HG02885 (cell line): ENCODE results near the gene GABRB3.
"Not testable (repeated sequence)": the region's sequence is repeated elsewhere in the genome, so short reads cannot be mapped to it uniquely, and the experiment has no call there.

Experiments
- ATAC-seq: cut with Tn5 transposase; IDR thresholded peaks from one replicate; pipeline ENCODE4 v1.9.1; 2021; ENCODE audit warnings: mild to moderate bottlenecking; ENCODE audit not compliant: unreplicated experiment, poor library complexity

GABRB3 gene

GRCh38 chr15:26738996-26739395, 33.9 kb downstream of the GABRB3 start:
- ATAC-seq, result no peak

DNA sequence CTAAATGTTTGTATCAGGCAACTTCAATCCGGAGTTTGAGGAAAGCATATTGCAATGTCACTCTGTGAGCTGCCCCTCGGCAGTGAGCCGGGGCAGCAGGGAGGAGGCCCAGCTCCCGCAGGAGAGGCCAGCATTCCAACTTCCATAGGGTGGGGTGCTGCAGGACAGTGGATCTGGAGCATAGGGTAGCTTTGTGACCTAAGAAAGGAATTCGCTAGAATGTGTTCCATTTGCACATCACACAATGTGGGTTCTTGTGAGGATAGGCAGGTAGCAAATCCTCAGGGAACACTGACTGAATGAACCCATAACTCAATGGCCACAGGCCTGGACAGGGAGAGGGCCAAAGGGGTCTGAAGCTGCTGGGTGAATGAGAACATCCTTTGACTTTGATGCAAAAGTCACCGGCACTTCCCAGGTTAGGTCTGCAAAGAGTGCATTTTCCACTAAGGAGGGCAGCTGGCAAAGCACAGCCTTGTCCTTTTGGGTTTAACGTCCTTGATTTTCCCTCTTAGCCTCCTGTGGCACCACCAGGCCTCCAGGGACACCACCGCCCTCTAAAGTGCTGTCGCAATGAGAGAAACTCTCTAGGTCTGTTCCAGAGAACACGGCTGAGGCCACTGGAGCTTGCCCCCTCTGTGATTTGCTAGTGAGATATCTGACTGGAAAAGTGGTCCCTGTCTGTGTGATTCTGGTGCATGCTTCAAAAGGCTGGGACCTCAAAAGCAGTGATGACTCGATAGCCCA, 36.2 kb downstream of the GABRB3 start:
- ATAC-seq, result no peak

- no peak for ATAC-seq
Measured at GRCh38 chr15:26731965-26732364, 40.9 kb downstream of the GABRB3 start.

DNA sequence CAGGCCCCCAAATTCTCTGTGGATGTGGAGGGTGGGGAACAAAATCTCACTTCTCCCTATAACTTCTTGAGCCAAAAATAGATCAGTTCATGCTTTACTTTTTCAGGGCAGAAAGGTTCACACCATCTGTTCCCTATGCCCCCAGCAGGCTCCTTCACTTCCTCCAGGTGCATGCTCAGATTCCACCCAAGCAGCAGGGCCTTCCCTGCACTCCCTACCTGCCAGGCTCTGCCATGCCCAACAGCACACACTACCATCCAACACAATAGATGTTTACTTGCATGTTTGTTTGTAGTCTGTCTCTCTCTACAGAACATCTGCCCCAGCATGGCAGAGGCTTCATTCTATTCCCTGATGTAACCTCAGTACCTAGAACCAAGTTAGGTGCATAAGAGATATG, 43.3 kb downstream of the GABRB3 start:
- ATAC-seq, result no peak

GRCh38 chr15:26729030-26729429, 43.8 kb downstream of the GABRB3 start:
- ATAC-seq, result no peak

GRCh38 chr15:26724381-26725150, 48.3 kb downstream of the GABRB3 start:
- ATAC-seq, result no peak

DNA sequence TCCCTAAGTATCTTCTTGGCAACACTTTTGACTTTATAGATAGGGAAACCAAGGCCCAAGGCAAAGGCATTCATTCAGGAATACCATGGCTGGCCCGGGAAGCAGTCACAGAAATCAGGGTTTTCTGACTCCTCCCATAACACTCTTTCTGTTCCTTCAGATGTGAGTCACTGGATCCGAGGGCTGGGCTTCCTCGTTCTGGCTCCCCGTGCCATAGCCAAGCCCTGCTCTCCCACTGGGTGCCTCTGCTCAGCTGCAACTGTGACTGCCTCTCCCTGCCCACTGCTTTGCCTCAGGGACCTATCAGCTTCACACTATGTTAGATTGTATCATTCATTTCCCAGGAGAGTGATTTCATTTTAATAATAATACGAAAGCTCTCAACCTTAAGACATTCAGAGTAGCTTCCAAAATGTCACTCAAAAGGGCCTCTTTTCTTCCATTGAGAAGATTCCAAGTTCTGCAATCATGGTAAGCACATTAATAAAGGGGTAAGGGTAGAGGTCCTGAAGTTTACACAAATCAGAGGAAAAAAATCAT, 50.2 kb downstream of the GABRB3 start:
- no peak for ATAC-seq

GRCh38 chr15:26721232-26721967, 51.5 kb downstream of the GABRB3 start:
- no peak for ATAC-seq

DNA sequence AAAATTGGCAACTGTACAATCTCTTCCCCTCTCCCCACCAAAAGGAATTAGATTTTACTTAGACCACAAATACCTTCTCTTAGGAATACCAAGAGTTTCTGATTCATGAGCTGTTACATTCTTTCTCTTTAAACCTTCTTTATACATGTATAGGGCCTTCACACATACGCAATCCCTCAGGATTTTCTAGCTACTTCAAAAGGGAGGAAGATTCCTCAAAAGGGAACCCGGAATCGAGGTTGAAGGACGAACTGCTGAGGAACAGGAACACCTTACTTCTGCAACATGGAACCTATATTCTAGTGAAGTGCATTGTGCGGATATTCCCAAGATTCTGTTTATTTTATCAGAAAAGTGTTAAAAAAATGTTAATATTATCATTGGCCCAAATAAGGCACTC, 52.3 kb downstream of the GABRB3 start:
- no peak for ATAC-seq

GRCh38 chr15:26719866-26720265, 53.0 kb downstream of the GABRB3 start:
- not testable (repeated sequence) for ATAC-seq

DNA sequence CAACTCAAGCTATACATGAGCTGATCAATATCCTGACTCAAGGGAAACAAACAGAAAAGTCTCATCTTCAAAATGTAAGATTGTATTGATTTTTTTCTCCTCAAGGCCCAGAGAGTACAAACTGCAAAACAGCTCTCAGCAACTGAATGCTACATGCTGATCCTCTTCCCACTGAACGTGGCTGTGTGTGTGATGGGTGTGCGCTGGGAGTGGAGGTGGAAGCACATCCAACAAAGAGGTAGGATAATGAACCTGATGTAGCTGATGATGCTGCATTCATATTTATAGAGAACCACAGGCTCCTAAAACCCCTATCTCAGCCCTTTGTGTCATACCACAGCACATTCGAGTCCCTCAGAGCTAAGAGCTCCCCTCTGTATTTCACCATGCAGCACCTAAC, 56.8 kb downstream of the GABRB3 start:
- ATAC-seq, result no peak

- no peak for ATAC-seq
Measured at GRCh38 chr15:26713498-26713897, 59.4 kb downstream of the GABRB3 start.

GRCh38 chr15:26712335-26712734, 60.5 kb downstream of the GABRB3 start:
- no peak for ATAC-seq

GRCh38 chr15:26711445-26711844, 61.4 kb downstream of the GABRB3 start:
- no peak for ATAC-seq

- no peak for ATAC-seq
Measured at GRCh38 chr15:26702381-26702780, 70.5 kb downstream of the GABRB3 start.

DNA sequence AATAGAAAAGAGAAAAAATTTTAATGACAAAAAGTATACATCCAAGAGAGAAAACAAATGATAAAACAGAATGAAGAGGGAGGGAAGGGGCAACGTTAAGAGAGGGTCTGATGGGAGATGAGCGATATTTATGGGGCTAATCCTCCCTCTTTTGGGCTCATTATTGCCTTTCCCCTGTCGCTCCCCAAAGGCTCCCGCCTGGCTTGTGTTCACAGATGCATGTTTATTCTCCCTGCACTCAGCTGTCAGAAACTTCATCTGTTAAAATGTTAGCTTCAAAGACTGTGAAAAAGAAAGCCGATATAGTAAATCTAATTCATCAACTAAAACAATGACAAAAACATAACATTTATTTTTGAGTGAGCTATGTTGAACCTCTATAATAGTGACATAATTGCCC, 74.3 kb downstream of the GABRB3 start:
- ATAC-seq, result no peak

DNA sequence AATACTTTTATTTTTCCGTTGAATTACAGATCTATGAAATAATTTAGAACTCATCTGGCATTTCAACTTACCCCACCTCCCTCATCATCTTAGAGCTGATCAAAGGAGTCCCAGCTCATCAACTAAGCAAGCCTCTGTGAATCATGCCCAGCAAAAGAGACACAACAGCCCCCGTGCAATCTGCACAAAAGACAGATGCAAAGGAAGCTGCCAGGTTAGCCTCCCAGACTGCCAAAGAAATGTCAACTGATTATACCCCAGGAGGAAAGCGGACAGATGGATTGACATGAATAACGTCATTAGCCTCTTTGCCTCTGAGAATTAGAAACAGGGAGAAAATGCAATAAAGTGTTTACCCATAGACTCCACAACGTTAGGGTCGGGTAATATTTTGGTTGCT, 75.0 kb downstream of the GABRB3 start:
- ATAC-seq, result no peak

GRCh38 chr15:26691249-26691648, 81.6 kb downstream of the GABRB3 start:
- no peak for ATAC-seq

DNA sequence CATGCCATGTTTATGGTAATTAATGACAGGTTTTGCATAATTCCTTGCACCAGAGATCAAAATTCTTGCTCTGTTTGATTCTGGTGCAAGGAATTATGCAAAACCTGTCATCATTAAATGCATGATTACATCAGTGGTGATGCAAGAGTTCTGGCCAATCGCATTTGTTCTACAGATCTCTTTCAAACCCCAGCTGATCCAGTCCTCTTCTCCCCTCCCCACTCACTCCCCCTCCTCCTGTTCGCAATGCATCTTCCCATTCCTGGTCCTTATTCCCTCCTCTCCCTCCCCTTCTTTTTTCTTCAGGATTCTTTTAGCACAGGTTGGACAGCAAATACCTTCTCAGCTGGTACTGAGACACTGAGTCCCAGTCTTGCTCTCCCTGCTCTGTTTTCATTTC, 82.1 kb downstream of the GABRB3 start:
- ATAC-seq, result no peak

DNA sequence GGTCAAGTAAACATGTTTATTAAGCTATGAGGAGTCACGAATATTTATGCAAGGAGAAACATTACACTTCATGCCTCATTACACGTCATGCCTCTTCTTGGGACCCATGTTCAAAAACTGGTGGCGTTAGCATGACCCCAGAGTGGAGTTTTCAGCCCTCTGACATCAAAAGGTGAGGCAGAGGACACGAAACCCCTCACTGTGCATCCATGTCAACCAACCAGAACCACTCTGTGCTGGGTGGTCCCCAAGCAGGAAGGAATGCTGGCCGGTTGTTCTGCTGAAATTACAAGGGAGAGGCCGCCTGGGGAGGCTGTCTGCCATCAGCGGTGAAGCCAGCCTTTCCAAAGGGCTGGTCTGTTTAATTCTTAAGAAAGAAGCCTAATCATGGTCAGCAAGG, 83.4 kb downstream of the GABRB3 start:
- no peak for ATAC-seq
